HEK293T (cell line): ENCODE results near the gene ULBP1.
"Not testable (repeated sequence)": the region's sequence is repeated elsewhere in the genome, so short reads cannot be mapped to it uniquely, and the experiment has no call there.

Source experiments
- ARNT ChIP-seq: fragments of 450-650 bp; IDR thresholded peaks from 2 replicates; pipeline ENCODE4 v1.6.1; 2017; ENCODE audit warnings: mild to moderate bottlenecking
- BHLHE40 ChIP-seq: fragments of 450-650 bp; IDR thresholded peaks from 2 replicates; pipeline ENCODE4 v1.6.1; 2016; ENCODE audit warnings: mild to moderate bottlenecking, moderate library complexity, borderline replicate concordance
- ELF4 ChIP-seq: fragments of 450-650 bp; IDR thresholded peaks from 2 replicates; pipeline ENCODE4 v1.6.1; 2017; ENCODE audit warnings: antibody characterized with exemption
- FOXA1 ChIP-seq: fragments of 450-650 bp; IDR thresholded peaks from 2 replicates; pipeline ENCODE4 v1.6.1; 2016; ENCODE audit warnings: mild to moderate bottlenecking
- FOXK2 ChIP-seq: fragments of 450-650 bp; IDR thresholded peaks from 2 replicates; pipeline ENCODE4 v1.6.1; 2016; ENCODE audit warnings: mild to moderate bottlenecking
- FOXM1 ChIP-seq: fragments of 450-650 bp; IDR thresholded peaks from 2 replicates; pipeline ENCODE4 v1.6.1; 2017; ENCODE audit warnings: mild to moderate bottlenecking, borderline replicate concordance
- HDGF ChIP-seq: fragments of 450-650 bp; IDR thresholded peaks from 2 replicates; pipeline ENCODE4 v1.6.1; 2017; ENCODE audit warnings: antibody characterized with exemption, borderline replicate concordance
- LEF1 ChIP-seq: fragments of 450-650 bp; IDR thresholded peaks from 2 replicates; pipeline ENCODE4 v1.6.1; 2017; ENCODE audit warnings: mild to moderate bottlenecking, borderline replicate concordance
- NFRKB ChIP-seq: fragments of 450-650 bp; IDR thresholded peaks from 2 replicates; pipeline ENCODE4 v1.6.1; 2016; ENCODE audit warnings: mild to moderate bottlenecking, moderate library complexity
- SP1 ChIP-seq: fragments of 450-650 bp; IDR thresholded peaks from 2 replicates; pipeline ENCODE4 v1.6.1; 2017
- TARDBP ChIP-seq: fragments of 450-650 bp; IDR thresholded peaks from 2 replicates; pipeline ENCODE4 v1.6.1; 2016

DNA sequence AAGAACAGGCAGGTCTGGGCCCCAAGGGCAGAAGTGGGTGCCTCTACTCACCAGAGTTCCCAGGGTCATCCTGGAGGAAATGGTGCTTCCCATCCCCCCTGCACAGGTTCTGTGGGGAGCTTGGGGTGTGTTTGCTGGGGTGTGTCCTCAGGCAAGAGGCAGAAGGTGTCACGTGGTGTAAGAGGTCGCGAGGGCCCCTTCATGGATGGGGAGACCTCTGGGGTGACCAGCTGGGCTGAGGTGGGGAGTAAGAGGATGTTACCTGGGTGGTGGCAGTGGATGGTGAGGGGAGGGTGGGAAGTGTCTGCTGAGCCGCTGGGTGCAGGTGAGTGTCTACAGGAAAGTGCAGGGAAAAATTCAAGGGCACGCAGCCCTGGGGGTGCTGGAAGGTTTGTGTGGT is 41.7 kb upstream of the ULBP1 start:
- not testable (repeated sequence) for TF ChIP-seq ARNT, HDGF, SP1, ELF4, LEF1, BHLHE40, FOXM1, FOXA1, FOXK2, NFRKB, TARDBP
